GM23338 (cell line): ENCODE results near the gene EPG5. TPM values are rescaled to one million over a fixed set of nuclear protein-coding genes. Genes with fewer than 3 reads are reported as not detected.

ENCODE experiments used
- ATAC-seq: fragments of 200-7000 bp; cut with Tn5 transposase; 3 replicates; pipeline ENCODE4 v1.9.1; 2020
- DNase-seq: peaks from one replicate; pipeline ENCODE4 v3.0.0-alpha.2; 2015; ENCODE audit warnings: low spot score
- H2AFZ ChIP-seq: fragments of 200-600 bp; sonication (generic); 2 replicates; pipeline ENCODE4 v1.8.0; 2016; ENCODE audit warnings: antibody characterized with exemption, mild to moderate bottlenecking, moderate library complexity
- H3F3A ChIP-seq: fragments of 200-600 bp; sonication (generic); replicated peaks from 2 replicates; pipeline ENCODE4 v1.8.0; 2017; ENCODE audit warnings: antibody characterized with exemption, mixed run types, low read depth
- H3K27ac ChIP-seq: fragments of 200-600 bp; sonication (generic); 2 replicates; pipeline ENCODE4 v1.6.1; 2016; ENCODE audit warnings: low read depth
- H3K27me3 ChIP-seq: fragments of 200-600 bp; sonication (generic); 2 replicates; pipeline ENCODE4 v1.8.0; 2016; ENCODE audit warnings: mild to moderate bottlenecking, mixed run types, moderate library complexity; ENCODE audit not compliant: insufficient read depth
- H3K36me3 ChIP-seq: fragments of 200-600 bp; sonication (generic); 2 replicates; pipeline ENCODE4 v1.8.0; 2016; ENCODE audit warnings: mild to moderate bottlenecking; ENCODE audit not compliant: insufficient read depth
- H3K4me1 ChIP-seq: fragments of 200-600 bp; sonication (generic); 2 replicates; pipeline ENCODE4 v1.8.0; 2016; ENCODE audit warnings: mild to moderate bottlenecking, moderate library complexity; ENCODE audit not compliant: insufficient read depth
- H3K4me2 ChIP-seq: fragments of 200-600 bp; sonication (generic); 2 replicates; pipeline ENCODE4 v1.7.1; 2017; ENCODE audit warnings: mixed run types
- H3K4me3 ChIP-seq: fragments of 200-600 bp; sonication (generic); 2 replicates; pipeline ENCODE4 v1.6.1; 2016; ENCODE audit warnings: mixed run types
- H3K79me2 ChIP-seq: fragments of 200-600 bp; sonication (generic); replicated peaks from 2 replicates; pipeline ENCODE4 v1.8.0; 2017; ENCODE audit warnings: mild to moderate bottlenecking; ENCODE audit not compliant: insufficient read depth
- H3K9me2 ChIP-seq: fragments of 200-600 bp; sonication (generic); 2 replicates; pipeline ENCODE4 v1.8.0; 2017; ENCODE audit not compliant: insufficient read depth
- H4K20me1 ChIP-seq: fragments of 200-600 bp; sonication (generic); replicated peaks from 2 replicates; pipeline ENCODE4 v1.8.0; 2017; ENCODE audit warnings: mild to moderate bottlenecking; ENCODE audit not compliant: insufficient read depth
- H3K27ac Mint-ChIP-seq: 2 replicates; pipeline ENCODE4 v1.8.0; 2020; ENCODE audit warnings: inconsistent platforms, mild to moderate bottlenecking, moderate library complexity, mixed read lengths
- H3K27me3 Mint-ChIP-seq: 3 replicates; pipeline ENCODE4 v1.8.0; 2022; ENCODE audit warnings: low read depth, mild to moderate bottlenecking, moderate library complexity, mixed read lengths, inconsistent platforms; ENCODE audit not compliant: insufficient read depth, poor library complexity
- H3K36me3 Mint-ChIP-seq: 3 replicates; pipeline ENCODE4 v1.8.0; 2021; ENCODE audit warnings: low read depth, mild to moderate bottlenecking, inconsistent platforms, moderate library complexity, mixed read lengths
- H3K4me1 Mint-ChIP-seq: 3 replicates; pipeline ENCODE4 v1.8.0; 2020; ENCODE audit warnings: mild to moderate bottlenecking, inconsistent platforms, mixed read lengths
- H3K4me3 Mint-ChIP-seq: 3 replicates; pipeline ENCODE4 v1.8.0; 2021; ENCODE audit warnings: moderate library complexity, mild to moderate bottlenecking, inconsistent platforms, mixed read lengths
- H3K9me3 Mint-ChIP-seq: 3 replicates; pipeline ENCODE4 v1.8.0; 2020; ENCODE audit warnings: moderate library complexity, mild to moderate bottlenecking, inconsistent platforms, mixed read lengths
- EZH2 ChIP-seq: fragments of 200-600 bp; sonication (generic); IDR thresholded peaks from one replicate; pipeline ENCODE4 v1.8.0; 2017; ENCODE audit warnings: antibody characterized with exemption, mild to moderate bottlenecking, low read depth; ENCODE audit not compliant: unreplicated experiment
- NANOG ChIP-seq: IDR thresholded peaks from 2 replicates; pipeline ENCODE4 v1.6.1; 2016; ENCODE audit warnings: antibody characterized with exemption, borderline replicate concordance
- POLR2AphosphoS5 ChIP-seq: IDR thresholded peaks from 2 replicates; pipeline ENCODE4 v1.6.1; 2016; ENCODE audit warnings: antibody characterized with exemption, low read depth
- STAT1 ChIP-seq: IDR thresholded peaks from one replicate; pipeline ENCODE4 v1.6.1; 2016; ENCODE audit warnings: antibody characterized with exemption; ENCODE audit not compliant: unreplicated experiment
- ZNF114 ChIP-seq: fragments of 250-450 bp; sonication (Bioruptor Pico); IDR thresholded peaks from 2 replicates; pipeline ENCODE4 v1.5.0; 2020; ENCODE audit warnings: mild to moderate bottlenecking, moderate library complexity
- ZNF331 ChIP-seq: fragments of 250-450 bp; sonication (Bioruptor Pico); IDR thresholded peaks from 2 replicates; pipeline ENCODE4 v1.5.0; 2020; ENCODE audit warnings: low read depth, mild to moderate bottlenecking, moderate library complexity
- ZNF462 ChIP-seq: fragments of 250-450 bp; sonication (Bioruptor Pico); IDR thresholded peaks from 2 replicates; pipeline ENCODE4 v1.5.0; 2020; ENCODE audit warnings: mild to moderate bottlenecking, moderate library complexity
- polyA plus RNA-seq: library from polyadenylated mRNA; unstranded; fragments of >200 nt; fragmentation: Nextera tagmentation; extraction: Ambion mirVana; gene quantifications from 2 replicates; pipeline ENCODE4 v1.2.1, GENCODE V29; 2016
- total RNA-seq: library from RNA; depleted of rRNA; stranded (reverse); fragments of >200 nt; shearing (Covaris generic); gene quantifications from 2 replicates; pipeline ENCODE4 v1.2.3, GENCODE V29; 2014
- TF ChIP-seq, protein P1 (sequence below), 2 experiments: fragments of 200-600 bp in 1 of 2; sonication (generic) in 1 of 2; conservative IDR thresholded peaks; 2 replicates each; pipeline versions ENCODE4 v1.5.1 to v1.6.1; 2016 to 2017; ENCODE audit warnings: antibody characterized with exemption in 2 of 2, low read depth in 2 of 2, mild to moderate bottlenecking in 2 of 2, moderate library complexity in 1 of 2
- TF ChIP-seq, protein P2 (sequence below): IDR thresholded peaks from 2 replicates; pipeline ENCODE4 v1.6.1; 2016; ENCODE audit warnings: antibody characterized with exemption

The EPG5 gene
- total and polyA plus RNA-seq, 2 experiments from 2014 or later, result 4.1 to 29.2 TPM

- H3K9me3 Mint-ChIP-seq, result no peaks in the 10 kb centered on the region
- TF ChIP-seq ZNF114 (CRISPR knock-in tag), result no peak
- TF ChIP-seq, protein P1, sequence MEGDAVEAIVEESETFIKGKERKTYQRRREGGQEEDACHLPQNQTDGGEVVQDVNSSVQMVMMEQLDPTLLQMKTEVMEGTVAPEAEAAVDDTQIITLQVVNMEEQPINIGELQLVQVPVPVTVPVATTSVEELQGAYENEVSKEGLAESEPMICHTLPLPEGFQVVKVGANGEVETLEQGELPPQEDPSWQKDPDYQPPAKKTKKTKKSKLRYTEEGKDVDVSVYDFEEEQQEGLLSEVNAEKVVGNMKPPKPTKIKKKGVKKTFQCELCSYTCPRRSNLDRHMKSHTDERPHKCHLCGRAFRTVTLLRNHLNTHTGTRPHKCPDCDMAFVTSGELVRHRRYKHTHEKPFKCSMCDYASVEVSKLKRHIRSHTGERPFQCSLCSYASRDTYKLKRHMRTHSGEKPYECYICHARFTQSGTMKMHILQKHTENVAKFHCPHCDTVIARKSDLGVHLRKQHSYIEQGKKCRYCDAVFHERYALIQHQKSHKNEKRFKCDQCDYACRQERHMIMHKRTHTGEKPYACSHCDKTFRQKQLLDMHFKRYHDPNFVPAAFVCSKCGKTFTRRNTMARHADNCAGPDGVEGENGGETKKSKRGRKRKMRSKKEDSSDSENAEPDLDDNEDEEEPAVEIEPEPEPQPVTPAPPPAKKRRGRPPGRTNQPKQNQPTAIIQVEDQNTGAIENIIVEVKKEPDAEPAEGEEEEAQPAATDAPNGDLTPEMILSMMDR (conservative IDR thresholded peaks at IDR 0.05; ENCODE audit: low read depth in 2 of 2), result no peak
- TF ChIP-seq NANOG, result no peak
- no peak overlapping the region for H3K4me3 ChIP-seq
Observed at GRCh38 chr18:45895339-45895738, 71.8 kb downstream of the EPG5 start.

GRCh38 chr18:45894818-45895217 lies 72.3 kb downstream of the EPG5 start:
- Histone ChIP-seq H2AFZ (no peak overlapping the region), H3K79me2 (no peaks in the 10 kb centered on the region), H3F3A (no peaks in the 10 kb centered on the region), H3K27ac (no peak overlapping the region), H3K27me3 (no peaks in the 10 kb centered on the region), H3K4me1 (no peaks in the 10 kb centered on the region), H4K20me1 (no peaks in the 10 kb centered on the region; the same call in 1 of the 2 replicates), H3K4me2 (no peak overlapping the region), H3K4me3 (no peak overlapping the region), H3K36me3 (peaks cover 5% of the 10 kb centered on the region; the same call in 1 of the 2 replicates), H3K9me2 (no peaks in the 10 kb centered on the region)
- DNase-seq (no peak), ATAC-seq (no peak)
- Mint-ChIP-seq H3K9me3 (no peaks in the 10 kb centered on the region), H3K27me3 (no peaks in the 10 kb centered on the region), H3K27ac (no peak overlapping the region), H3K4me3 (no peak overlapping the region), H3K36me3 (peaks cover 8% of the 10 kb centered on the region; the same call in 2 of the 3 replicates), H3K4me1 (no peaks in the 10 kb centered on the region)
- TF ChIP-seq, protein P2, sequence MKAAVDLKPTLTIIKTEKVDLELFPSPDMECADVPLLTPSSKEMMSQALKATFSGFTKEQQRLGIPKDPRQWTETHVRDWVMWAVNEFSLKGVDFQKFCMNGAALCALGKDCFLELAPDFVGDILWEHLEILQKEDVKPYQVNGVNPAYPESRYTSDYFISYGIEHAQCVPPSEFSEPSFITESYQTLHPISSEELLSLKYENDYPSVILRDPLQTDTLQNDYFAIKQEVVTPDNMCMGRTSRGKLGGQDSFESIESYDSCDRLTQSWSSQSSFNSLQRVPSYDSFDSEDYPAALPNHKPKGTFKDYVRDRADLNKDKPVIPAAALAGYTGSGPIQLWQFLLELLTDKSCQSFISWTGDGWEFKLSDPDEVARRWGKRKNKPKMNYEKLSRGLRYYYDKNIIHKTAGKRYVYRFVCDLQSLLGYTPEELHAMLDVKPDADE, result no peak
- TF ChIP-seq, protein P1 (conservative IDR thresholded peaks at IDR 0.05; ENCODE audit: low read depth in 2 of 2), result no peak
- TF ChIP-seq ZNF331 (CRISPR knock-in tag) (no peak), STAT1 (no peak), NANOG (no peak), POLR2AphosphoS5 (no peak), ZNF462 (CRISPR knock-in tag) (no peak), EZH2 (no peak), ZNF114 (CRISPR knock-in tag) (no peak)

More at GRCh38 chr18:45895339-45895738, 71.8 kb downstream of the EPG5 start:
- Histone ChIP-seq H3K27ac (no peak overlapping the region), H3K27me3 (no peaks in the 10 kb centered on the region), H3K9me2 (no peaks in the 10 kb centered on the region), H3F3A (no peaks in the 10 kb centered on the region), H3K36me3 (peaks cover 5% of the 10 kb centered on the region; the same call in 1 of the 2 replicates), H3K79me2 (no peaks in the 10 kb centered on the region), H3K4me1 (no peaks in the 10 kb centered on the region), H3K4me2 (no peak overlapping the region), H4K20me1 (no peaks in the 10 kb centered on the region; the same call in 1 of the 2 replicates), H2AFZ (no peak overlapping the region)
- Mint-ChIP-seq H3K4me1 (no peaks in the 10 kb centered on the region), H3K27me3 (no peaks in the 10 kb centered on the region), H3K27ac (no peak overlapping the region), H3K4me3 (no peak overlapping the region), H3K36me3 (peaks cover 9% of the 10 kb centered on the region; the same call in 2 of the 3 replicates)
- DNase-seq (no peak), ATAC-seq (no peak)
